GM21576 (cell line): ENCODE data around the gene NUMB.

Experiments
- ATAC-seq: cut with Tn5 transposase; IDR thresholded peaks from one replicate; pipeline ENCODE4 v1.9.1; 2021; ENCODE audit warnings: mild to moderate bottlenecking, moderate library complexity; ENCODE audit not compliant: unreplicated experiment

The NUMB gene

DNA sequence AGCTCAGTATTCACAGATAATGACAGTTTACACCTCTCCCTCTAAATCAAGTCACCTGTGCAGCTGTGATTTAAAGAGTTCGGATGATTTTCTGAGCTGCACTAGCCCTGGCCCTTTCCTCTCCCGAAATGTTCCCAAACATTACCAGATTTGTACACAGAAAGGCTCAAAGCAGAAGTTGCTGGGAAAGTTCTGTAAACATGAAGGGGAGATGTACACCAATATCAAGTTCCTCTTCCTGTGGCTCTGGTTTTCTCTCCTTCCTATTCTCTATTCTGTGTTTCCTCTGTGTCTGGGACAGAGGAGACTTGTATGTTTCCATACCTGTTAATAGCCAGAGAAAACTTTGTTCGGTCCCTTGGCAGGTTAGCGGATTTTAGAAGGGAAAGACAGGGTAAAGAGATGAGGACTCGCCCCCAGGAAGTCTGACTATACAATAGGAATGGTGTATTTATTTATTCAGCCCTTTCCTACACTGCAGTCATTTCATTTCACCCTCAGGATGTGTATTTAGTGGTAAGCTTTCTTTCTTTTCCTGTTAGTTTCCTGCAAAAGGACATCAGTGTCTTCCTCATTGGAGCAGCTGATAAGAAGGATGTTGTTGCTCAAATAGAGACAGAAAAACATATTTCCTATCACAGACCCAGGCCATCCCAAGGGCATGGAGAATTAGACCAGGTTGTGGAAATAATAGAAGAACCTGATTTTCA lies 7.6 kb upstream of the NUMB start:
- ATAC-seq = no peak

GRCh38 chr14:73463411-73463810 lies 5.1 kb upstream of the NUMB start:
- ATAC-seq = no peak

DNA sequence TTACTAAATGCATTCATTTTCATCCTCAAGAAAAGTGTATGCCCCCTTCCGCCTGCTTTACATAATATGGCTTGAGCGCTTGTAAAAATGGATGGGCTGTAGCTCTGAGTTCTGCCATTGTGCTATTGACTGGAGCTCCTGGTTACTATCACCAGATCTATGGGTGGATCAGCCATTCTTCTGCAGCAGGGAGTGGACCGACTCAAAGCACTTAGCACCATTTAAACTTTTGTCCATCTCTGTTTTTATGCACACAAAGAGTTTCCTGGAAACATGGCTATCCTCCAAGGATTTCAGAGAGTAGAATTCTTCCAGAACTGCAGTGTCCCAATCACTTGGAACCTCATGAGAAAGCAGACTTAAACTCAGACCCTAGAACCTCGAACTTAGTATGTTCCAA lies 4.5 kb upstream of the NUMB start:
- no peak for ATAC-seq

DNA sequence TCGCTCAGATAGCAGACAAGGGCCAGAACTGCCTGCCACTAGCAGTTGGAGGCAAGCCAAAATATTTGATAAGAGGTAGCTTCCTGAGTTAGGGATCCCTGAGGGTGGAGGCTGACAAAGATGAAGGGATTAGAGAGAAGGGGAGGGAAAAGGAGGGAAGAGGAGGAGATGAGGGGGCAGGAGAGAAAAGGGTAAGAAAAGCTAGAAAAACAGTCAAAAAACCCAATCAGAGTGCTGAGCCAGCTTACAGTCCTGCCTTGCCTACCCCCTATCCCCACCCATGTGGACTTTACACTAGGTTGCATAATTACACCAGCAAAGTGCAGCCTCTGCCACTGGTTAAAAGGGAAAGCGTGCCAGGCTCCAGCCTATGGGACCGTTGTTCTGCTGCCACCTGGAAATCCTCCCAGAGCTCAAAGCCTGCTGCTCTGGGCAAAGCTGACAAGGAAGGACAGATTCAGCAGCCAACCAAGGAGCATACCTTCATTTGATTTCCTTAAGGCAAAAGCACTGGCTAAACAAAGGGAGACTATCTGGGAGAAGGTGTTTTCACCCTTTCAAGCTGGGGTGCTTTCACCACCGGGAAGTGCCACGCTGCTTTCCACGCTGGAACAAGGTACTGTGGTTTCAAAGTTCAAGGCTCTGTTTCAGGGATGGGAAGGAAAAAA lies 3.8 kb upstream of the NUMB start:
- no peak for ATAC-seq

GRCh38 chr14:73461478-73462047 lies 3.2 kb upstream of the NUMB start:
- no peak for ATAC-seq

DNA sequence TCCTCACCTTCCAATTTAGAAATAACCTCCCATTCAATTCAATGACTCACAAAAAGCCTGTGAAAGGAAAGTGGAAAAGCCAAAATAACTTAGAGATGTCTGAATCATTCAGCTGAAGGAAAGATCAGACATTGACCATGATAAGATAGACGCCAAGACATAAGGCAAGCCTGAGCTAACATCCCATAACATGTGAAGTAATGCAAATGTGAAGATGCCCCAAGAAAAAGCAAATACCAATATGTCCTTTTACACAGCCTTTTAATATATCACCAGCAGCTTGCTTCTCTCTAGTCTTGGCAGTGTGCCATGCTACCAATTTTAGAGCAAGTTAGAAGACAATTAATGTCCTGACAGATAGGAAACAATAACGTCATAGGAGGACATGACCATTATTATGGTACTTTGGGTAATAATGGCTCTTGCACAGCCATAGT lies 2.4 kb upstream of the NUMB start:
- ATAC-seq = no peak

DNA sequence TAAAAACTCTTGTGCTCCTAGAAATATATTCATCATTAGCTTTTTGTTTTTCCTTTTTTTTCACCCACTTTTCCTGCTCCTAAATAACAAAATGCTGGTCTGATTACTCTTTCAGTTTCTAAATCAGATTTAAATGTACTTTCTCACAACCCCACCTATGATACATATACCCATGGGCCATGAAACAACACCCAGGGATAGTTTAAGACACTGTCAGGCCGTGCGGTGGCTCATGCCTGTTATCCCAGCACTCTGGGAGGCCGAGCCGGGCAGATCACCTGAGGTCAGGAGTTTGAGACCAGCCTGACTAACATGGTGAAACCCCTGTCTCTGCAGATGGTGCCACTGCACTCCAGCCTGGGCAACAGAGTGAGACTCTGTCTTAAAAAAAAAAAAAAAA lies 1.6 kb upstream of the NUMB start:
- no peak for ATAC-seq

GRCh38 chr14:73457924-73458182 lies 493 bp downstream of the NUMB start:
- ATAC-seq = no peak

DNA sequence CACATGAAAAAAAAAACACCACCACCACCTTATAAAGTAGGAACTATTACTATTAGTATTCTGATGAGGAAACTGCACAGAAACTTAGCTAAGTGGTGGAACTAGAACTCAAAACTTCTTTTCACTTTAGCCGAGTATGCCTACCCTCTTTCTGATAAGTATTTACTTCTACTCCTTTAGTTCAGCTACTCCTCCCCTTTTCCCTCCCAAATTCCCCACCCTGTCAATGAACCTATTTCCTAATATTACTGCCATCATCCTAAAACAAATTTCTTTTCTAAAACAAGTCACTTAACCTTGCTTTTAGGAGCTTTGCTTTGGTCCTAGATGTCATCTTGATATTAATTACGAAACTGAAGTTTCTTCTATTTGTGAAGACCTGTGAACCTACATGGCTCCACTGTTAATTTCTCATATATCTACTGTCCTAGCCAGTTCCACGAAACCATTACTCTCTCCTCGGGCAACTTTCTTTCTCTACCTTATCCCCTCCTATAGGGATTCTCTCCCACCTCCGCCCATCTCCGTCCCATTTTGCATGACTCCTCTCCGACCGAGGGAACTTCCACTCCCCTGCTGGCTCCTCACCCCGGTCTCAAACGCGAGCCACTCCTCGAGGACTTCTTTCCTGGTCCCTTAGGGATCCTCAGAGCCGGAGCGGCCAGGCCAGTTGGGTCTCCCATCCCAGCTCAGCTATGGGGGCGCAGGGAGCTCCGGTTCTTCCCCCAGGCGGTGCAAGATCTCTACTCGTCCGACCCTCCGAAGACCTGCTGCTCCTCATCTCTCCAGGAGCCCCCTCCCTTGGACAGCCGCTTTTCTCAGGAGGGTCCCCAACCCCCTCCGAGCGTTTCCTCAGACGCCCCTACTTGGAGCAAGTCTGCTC lies 1.1 kb downstream of the NUMB start:
- ATAC-seq = no peak

- no peak for ATAC-seq
These were observed 3.1 kb downstream of the NUMB start for GRCh38 chr14:73455294-73455693.

- no peak for ATAC-seq
These were observed 5.8 kb downstream of the NUMB start for GRCh38 chr14:73452341-73453186.

DNA sequence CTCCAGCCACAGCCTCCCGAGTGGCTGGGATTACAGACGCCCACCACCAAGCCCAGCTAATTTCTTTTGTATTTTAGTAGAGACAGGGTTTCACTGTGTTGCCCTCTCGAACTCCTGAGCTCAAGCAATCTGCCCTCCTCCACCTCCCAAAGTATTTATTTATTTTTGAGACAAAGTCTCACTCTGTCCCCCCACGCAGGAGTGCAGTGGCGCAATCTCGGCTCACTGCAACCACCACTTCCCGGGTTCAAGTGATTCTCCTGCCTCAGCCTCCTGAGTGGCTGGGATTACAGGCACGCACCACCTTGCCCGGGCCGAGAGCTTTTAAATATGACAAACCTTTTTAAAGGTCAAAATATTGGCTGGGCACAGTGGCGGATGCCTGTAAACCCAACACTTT lies 14.6 kb downstream of the NUMB start:
- ATAC-seq = no peak

DNA sequence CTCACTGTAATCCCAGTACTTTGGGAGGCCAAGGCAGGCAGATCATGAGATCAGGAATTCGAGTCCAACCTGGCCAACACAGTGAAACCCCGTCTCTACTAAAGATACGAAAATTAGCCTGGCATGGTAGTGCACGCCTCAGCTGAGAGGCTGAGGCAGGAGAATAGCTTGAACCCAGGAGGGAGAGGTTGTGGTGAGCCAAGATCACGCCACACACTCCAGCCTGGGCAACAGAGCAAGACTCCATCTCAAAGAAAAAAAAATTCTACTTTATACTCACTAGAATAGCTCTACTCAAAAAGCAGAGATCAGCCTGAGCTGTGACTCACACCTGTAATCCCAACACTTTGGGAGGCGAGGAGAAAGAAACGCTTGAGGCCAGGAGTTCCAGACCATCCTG lies 17.1 kb downstream of the NUMB start:
- ATAC-seq = no peak

- ATAC-seq = no peak
These were observed 19.4 kb downstream of the NUMB start for GRCh38 chr14:73438993-73439392.

GRCh38 chr14:73437206-73437605 lies 21.1 kb downstream of the NUMB start:
- ATAC-seq = no peak

- no peak for ATAC-seq
These were observed 26.2 kb downstream of the NUMB start for GRCh38 chr14:73432124-73432523.

GRCh38 chr14:73428353-73428824 lies 30.0 kb downstream of the NUMB start:
- ATAC-seq = no peak

DNA sequence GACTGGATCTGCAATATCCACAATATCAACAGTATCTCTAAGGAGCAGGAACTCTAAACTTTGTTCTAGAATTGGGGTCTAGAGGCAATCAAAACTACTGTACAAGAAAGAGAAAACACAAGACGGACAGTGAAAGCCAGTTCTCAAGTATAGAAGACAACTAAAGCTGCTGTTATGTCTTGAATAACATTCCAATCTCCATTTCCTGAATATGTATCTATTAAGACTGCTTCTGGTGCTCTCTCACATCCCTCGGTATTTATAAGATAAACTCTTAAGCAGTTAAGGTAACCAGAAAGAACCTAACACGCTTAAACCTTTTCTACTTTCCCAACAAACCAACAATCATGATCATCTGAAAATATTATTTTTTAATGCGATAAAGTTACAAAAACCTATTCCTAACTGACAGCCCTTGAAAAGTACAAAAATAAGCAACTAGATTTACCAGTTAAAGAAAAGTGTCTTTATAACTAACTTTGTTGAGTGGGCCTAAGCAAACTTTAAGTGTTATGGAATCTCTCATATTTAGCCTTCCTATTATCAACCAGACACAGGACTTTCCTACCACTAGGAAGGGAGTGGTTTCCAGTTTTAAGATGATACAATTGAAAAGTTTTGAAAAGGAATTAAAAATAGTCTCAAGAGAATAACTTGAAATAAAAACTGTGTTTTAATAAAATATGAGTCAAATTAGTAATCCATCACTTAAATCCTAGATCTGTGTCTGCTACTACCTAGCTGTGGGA lies 30.7 kb downstream of the NUMB start:
- ATAC-seq = no peak

DNA sequence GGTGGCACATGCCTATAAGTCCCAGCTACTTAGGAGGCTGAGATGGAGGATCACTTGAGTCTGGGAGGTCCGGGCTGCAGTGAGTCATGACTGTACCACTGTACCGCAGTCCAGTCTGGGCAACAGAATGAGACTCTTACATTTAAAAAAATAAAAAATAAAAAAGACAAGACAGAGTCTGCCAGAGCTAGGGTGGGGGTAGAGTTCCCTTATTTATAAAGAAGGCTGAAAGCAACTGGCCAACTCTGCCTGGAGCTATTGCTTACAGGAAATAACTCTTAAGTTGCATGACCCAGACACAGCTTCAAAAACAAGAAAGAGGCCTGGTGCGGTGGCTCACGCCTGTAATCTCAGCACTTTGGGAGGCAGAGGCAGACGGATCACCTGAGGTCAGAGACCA lies 31.5 kb downstream of the NUMB start:
- ATAC-seq = no peak

DNA sequence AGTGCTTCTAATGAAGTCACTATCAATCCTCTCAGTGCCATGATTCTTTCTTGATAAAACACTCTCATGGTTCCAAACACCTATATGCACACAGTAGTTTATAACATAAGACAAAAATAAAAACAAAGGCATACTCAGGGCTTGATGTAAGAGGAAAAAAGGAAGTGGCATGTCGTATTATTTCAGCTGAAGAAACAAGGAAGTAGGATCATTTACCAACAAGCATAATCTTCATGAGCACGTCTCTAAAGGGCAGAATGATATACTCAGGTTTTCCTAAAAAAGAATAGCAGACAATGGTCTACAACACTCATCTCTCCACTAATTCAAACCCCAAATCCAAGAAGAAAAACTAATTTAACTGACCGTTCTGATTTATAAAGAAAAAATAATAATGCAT lies 33.9 kb downstream of the NUMB start:
- ATAC-seq = no peak
